Kidney (tissue), 14 donors: ENCODE data around the gene OCIAD1. TPM values are rescaled to one million over a fixed set of nuclear protein-coding genes. Genes with fewer than 3 reads are reported as not detected.

ENCODE experiments used
- DNase-seq, 5 donors: peaks; one replicate each; pipeline ENCODE4 v3.0.0-alpha.2; 2013 to 2020
- FAIRE-seq: peaks from 2 replicates; lab custom pipeline; 2012; peaks lifted over from hg19 to GRCh38; lab: Jason Lieb, UNC
- H3K27ac ChIP-seq, 2 donors: one replicate each; pipeline ENCODE4 v1.7.0; 2013; ENCODE audit warnings: low read depth in 2 of 2, low read length in 2 of 2, inconsistent platforms in 1 of 2
- H3K27me3 ChIP-seq: one replicate; pipeline ENCODE4 v1.7.1; 2013; ENCODE audit warnings: low read length, inconsistent platforms; ENCODE audit not compliant: control insufficient read depth, insufficient read depth
- H3K36me3 ChIP-seq, 3 donors: one replicate each; pipeline versions ENCODE4 v1.7.0 to v1.7.1; 2013; ENCODE audit warnings: low read length in 3 of 3, control low read depth in 1 of 3, inconsistent platforms in 1 of 3; ENCODE audit not compliant: insufficient read depth in 3 of 3, control insufficient read depth in 2 of 3
- H3K4me1 ChIP-seq, 3 donors: one replicate each; pipeline versions ENCODE4 v1.7.0 to v1.7.1; 2013; ENCODE audit warnings: low read length in 3 of 3, inconsistent platforms in 1 of 3, low read depth in 1 of 3; ENCODE audit not compliant: control insufficient read depth in 2 of 3, insufficient read depth in 2 of 3
- H3K4me3 ChIP-seq, 3 donors: one replicate each; pipeline versions ENCODE4 v1.7.0 to v1.8.1; 2013; ENCODE audit warnings: low read length in 3 of 3, control low read depth in 1 of 3, inconsistent platforms in 1 of 3
- H3K9ac ChIP-seq, 3 donors: one replicate each; pipeline versions ENCODE4 v1.7.0 to v1.7.1; 2013; ENCODE audit warnings: low read length in 3 of 3, control low read depth in 1 of 3, inconsistent platforms in 1 of 3
- H3K9me3 ChIP-seq, 3 donors: one replicate each; pipeline versions ENCODE4 v1.7.0 to v1.7.1; 2013; ENCODE audit warnings: low read length in 3 of 3, control low read depth in 1 of 3, inconsistent platforms in 1 of 3; ENCODE audit not compliant: control insufficient read depth in 2 of 3, insufficient read depth in 1 of 3
- CTCF ChIP-seq: IDR thresholded peaks from 3 replicates; pipeline ENCODE4 v1.5.1; 2012; ENCODE audit warnings: mild to moderate bottlenecking, moderate library complexity, borderline replicate concordance; ENCODE audit not compliant: insufficient read depth; ENCODE audit errors: extremely low read depth
- intact Hi-C: fragments of 100-400 bp; cut with DNase I; formaldehyde crosslinking; loops from one replicate; pipeline ENCODE4 v1.11.1; 2022
- polyA plus RNA-seq: library from polyadenylated mRNA; stranded (reverse); fragments of 350-450 nt; fragmentation: Illumina TruSeq; extraction: RNeasy Lipid Tissue Mini Kit (QIAGEN cat#74804); gene quantifications from one replicate; pipeline ENCODE4 v1.2.3, GENCODE V29; 2014; ENCODE audit warnings: low read depth, low replicate concordance; ENCODE audit not compliant: insufficient read depth
- total RNA-seq: library from RNA; stranded (reverse); fragmentation: NEBNext Ultra II Directional; extraction: Animal tissue kit (Norgen Biotek cat#: 25700); gene quantifications from one replicate; pipeline ENCODE4 v1.2.1, GENCODE V29; 2021
- donor health status: control.
- donor health status: control.
- donor health status: control.
- donor health status: control.
- donor health status: control.
- donor health status: DM: yes; HTN: yes; CAD: no.
- donor health status: Normal renal cell carcinoma (clear cell type).

The OCIAD1 gene
- total and polyA plus RNA-seq, 2 donors from 2014 or later, result 142 to 218 TPM

GRCh38 chr4:48901196-48901595 is 70.3 kb downstream of the OCIAD1 start:
- TF ChIP-seq CTCF, result no peak
- DNase-seq (no peak), FAIRE-seq (no peak)
- Histone ChIP-seq H3K27ac (no peak overlapping the region), H3K4me1 (peaks cover 0 to 6% (median 0%) of the 10 kb centered on the region in 3 donors), H3K36me3 (peaks cover 5 to 34% (median 17%) of the 10 kb centered on the region in 3 donors), H3K9me3 (no peaks in the 10 kb centered on the region), H3K4me3 (no peak overlapping the region), H3K27me3 (no peaks in the 10 kb centered on the region), H3K9ac (no peak overlapping the region)
- intact Hi-C loops, result no loop called here

GRCh38 chr4:48902266-48902665 is 71.4 kb downstream of the OCIAD1 start:
- FAIRE-seq (no peak), DNase-seq (no peak)
- Histone ChIP-seq H3K36me3 (peaks cover 5 to 34% (median 17%) of the 10 kb centered on the region in 3 donors), H3K27ac (no peak overlapping the region), H3K27me3 (no peaks in the 10 kb centered on the region), H3K9ac (no peak overlapping the region), H3K4me1 (peaks cover 0 to 9% (median 0%) of the 10 kb centered on the region in 3 donors), H3K9me3 (no peaks in the 10 kb centered on the region), H3K4me3 (no peak overlapping the region)
- intact Hi-C loops, result no loop called here
- no peak for TF ChIP-seq CTCF

GRCh38 chr4:48904101-48904500 is 73.2 kb downstream of the OCIAD1 start:
- H3K36me3 ChIP-seq, result peaks cover 5 to 34% (median 17%) of the 10 kb centered on the region in 3 donors
- H3K4me1 ChIP-seq, result peaks cover 0 to 9% (median 0%) of the 10 kb centered on the region in 3 donors
- intact Hi-C loops, result no loop called here
- H3K27ac ChIP-seq, result no peak overlapping the region
- DNase-seq (no peak), FAIRE-seq (no peak)
- TF ChIP-seq CTCF, result no peak
- no peak overlapping the region for H3K9ac ChIP-seq
- peak overlapping the region in 1 of 3 donors; percentile 75 for H3K4me3 ChIP-seq
- H3K9me3 ChIP-seq, result no peaks in the 10 kb centered on the region
- no peaks in the 10 kb centered on the region for H3K27me3 ChIP-seq

GRCh38 chr4:48904541-48905142 is 73.8 kb downstream of the OCIAD1 start:
- Histone ChIP-seq H3K27ac (peak overlapping the region; percentile 16 to 17), H3K4me3 (peak overlapping the region in 2 of 3 donors; percentile 18 to 75), H3K4me1 (peaks cover 0 to 9% (median 0%) of the 10 kb centered on the region in 3 donors), H3K9me3 (no peaks in the 10 kb centered on the region), H3K9ac (no peak overlapping the region), H3K36me3 (peaks cover 5 to 30% (median 16%) of the 10 kb centered on the region in 3 donors), H3K27me3 (no peaks in the 10 kb centered on the region)
- DNase-seq (no peak), FAIRE-seq (no peak)
- intact Hi-C loops, result no loop called here
- TF ChIP-seq CTCF, result no peak
